IPS-NIHi7 (cell line): ENCODE measurements around the gene CABP4.

ENCODE experiments used
- DNase-seq: peaks from one replicate; pipeline ENCODE4 v3.0.0; 2012; ENCODE audit warnings: mixed read lengths; ENCODE audit errors: extremely low spot score

Gene CABP4

DNA sequence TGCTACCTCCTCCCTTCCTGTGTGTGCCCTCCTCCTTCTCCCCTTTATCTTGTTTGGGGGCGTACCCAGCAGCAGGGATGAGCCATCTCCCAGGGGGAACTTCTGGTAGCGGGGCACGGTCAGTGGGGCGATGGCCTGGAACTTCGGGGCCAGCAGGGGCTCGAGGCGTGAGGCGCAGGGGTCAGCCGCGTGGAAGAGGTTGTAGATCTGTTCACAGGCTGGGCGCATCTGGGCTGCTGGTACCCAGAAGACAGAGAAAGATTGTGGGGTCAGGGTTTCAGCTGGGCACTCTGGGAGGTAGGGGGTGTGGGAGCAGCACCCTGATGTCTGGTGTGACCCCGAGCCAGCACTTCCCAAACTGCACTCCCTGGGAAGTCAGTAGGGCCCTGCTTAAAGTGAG lies 41.0 kb downstream of the CABP4 start:
- no peak for DNase-seq

DNA sequence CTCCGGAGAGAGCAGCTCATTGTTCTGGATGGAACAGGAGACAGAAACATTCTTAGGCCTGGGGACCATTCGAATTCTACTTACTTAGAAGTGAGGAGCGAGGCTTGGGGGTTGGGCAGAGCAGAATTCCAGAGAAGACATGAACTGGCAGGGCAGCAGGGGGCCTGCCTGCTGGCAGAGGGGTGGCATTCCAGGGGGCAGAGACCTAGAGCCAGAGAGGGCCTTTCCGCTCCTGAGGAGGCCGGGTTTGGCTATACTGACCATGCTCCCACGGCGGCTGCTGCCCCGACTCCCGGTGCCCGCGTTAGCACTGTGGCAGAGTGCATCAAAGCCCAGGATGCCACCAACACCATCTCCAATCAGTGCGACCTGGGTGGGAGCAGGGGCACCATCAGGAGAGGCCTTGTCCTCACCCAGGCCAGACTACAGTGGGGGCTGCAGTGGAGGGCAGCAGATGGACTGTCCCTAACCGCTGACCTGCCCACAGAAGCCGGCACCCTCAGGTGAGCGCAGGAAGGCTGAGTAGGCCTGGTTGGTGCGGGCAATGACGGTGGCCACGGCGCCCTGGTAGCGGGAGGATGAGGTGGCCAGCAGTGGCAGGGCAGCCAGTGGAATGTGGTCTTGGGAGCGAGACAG lies 42.6 kb downstream of the CABP4 start:
- no peak for DNase-seq

GRCh38 chr11:67498544-67498972 lies 43.4 kb downstream of the CABP4 start:
- no peak for DNase-seq

DNA sequence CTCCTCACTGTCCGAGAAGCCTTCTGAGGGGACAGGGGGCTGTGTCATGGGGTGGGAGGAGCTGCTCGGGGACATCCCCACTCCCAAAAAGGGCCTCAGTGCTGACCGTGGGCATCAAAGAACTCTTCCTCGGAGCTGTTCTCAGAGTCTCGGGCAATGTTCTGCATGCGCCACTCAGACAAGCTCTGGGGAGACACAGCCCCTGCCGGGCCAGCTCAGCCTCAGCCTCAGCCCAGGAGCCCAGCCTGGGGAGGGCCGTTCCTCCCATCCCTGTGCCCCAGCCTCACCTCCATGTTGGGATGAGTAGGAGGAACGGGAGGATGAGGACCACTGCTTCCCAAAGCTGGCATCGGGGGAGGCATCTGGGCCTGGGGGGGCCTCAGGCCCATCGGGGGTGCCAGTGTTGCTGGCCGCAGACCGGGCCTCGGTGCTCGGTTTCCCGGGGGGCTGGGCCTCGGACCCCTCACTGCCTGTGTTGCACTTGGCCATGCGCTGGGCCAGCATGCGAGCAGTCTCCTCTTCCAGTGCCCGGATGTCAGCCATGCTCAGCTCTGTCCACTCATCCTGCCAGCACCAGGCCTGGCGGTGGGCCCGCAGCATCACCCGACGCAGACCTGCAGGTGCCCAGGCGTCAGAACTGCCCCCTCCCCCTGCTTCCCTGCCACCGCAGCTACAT lies 44.8 kb downstream of the CABP4 start:
- DNase-seq, result no peak

DNA sequence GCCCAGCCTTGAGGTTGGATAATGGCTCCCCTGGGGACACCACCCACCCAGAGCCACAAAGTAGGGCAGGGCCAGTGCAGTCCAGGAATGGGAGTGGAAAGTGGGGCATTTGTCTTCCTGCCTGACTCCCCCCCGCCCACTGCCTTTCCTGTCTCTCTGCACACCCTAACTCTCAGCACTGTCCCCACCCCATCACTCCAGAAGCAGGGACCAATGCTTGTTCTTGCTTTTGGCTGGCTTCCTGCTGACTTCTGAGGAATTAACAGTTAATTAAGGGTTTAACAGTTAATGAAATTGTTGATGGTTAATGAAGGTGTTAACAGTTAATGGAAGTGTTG lies 45.3 kb downstream of the CABP4 start:
- no peak for DNase-seq

- no peak for DNase-seq
Measured at GRCh38 chr11:67500831-67501715, 45.9 kb downstream of the CABP4 start.

GRCh38 chr11:67501854-67502253 lies 46.7 kb downstream of the CABP4 start:
- no peak for DNase-seq

GRCh38 chr11:67502328-67502979 lies 47.3 kb downstream of the CABP4 start:
- DNase-seq, result no peak

GRCh38 chr11:67503119-67504004 lies 48.2 kb downstream of the CABP4 start:
- DNase-seq, result no peak

DNA sequence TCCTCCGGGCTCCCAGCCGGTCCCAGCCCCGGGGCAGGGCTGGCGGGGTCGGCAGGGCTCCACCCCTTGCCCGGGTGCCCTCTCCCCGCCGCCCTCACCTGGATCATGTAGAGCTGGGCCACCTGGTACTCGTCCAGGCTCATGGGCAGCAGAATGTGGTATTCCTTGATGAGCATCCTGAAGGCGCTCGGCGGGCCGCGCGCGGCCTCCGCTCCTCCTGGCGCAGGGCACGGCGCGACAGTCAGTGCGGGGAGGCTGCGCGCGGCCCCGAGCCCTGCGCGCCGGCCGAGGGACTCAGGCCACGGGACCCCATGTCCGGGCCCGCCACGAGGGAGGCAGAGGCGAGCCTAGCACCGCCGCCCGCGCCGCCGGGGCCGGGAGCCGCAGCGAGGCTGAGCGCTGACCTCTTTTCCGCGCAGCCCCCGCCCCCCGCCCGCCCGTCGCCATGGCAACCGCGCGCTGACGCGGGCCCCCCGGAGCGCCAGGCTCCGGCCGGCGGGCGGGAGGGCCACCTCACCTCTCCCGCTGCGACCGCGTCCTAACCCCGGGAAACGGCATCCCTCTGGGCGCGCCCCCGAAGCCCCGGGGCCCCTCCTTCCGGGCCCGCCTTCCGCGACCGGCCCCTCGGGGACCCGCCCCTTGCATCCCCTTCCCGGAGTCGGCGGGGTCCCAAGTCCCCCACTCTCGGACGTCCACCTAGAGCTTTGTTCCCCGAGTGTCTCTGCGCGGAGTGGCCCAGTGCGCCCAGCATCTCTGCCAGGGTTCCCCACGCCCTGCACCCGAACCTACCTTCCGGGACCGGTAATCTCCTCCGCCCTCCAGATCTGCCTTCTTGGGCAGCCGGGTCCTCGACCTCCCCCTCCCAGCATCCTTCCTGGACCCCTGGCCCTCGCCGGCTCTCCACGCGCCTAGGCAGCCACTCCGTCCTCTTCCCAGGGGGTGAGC lies 49.1 kb downstream of the CABP4 start:
- DNase-seq, result peak; percentile 61

GRCh38 chr11:67504950-67505581 lies 49.9 kb downstream of the CABP4 start, which contains the start of gene PITPNM1:
Gene PITPNM1, minus strand, starts transcription at chr11:67505363. Its CDS starts 1,183 bp downstream, at chr11:67504180.
- peak; percentile 89 for DNase-seq

DNA sequence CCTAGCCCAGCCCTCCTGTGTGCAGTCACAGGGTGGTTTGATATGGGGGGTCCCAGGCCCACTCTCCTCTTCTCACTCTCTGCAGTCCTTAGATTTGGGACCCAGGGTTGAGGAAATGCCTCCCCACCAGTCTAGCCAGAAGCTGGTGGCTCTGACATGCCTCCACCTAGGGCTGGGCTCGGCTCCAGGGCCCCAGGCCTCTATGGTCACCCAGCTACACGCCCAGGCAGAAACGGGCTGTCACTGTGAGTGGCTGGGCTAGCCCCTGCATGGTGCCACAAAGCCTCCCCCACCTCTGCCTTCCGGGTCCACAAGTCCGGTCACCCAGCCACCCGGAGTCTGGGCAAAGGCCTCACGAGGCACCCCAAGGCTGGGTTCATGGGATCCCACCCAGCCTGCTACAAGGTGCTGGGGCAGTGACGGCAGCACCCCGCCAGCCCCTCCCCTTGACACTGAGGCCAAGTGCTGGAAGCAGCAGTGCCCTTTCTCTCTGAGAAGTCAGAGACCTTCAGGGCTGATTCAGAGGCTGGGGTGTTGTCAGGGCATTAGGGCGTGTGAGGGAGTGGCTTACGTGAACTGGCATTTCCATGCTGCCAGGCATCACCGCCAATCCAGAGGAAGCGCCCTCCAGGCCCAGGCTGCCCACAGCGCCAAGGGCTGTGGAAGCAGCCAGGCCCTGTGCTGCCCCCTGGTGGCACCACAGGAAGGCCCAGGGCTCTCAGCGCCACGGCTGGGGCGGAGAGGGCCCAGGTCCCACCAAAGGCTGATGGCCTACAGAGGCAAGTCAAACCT lies 50.6 kb downstream of the CABP4 start:
- DNase-seq, result peak; percentile 81

- DNase-seq, result no peak
Measured at GRCh38 chr11:67506426-67507051, 51.4 kb downstream of the CABP4 start.

DNA sequence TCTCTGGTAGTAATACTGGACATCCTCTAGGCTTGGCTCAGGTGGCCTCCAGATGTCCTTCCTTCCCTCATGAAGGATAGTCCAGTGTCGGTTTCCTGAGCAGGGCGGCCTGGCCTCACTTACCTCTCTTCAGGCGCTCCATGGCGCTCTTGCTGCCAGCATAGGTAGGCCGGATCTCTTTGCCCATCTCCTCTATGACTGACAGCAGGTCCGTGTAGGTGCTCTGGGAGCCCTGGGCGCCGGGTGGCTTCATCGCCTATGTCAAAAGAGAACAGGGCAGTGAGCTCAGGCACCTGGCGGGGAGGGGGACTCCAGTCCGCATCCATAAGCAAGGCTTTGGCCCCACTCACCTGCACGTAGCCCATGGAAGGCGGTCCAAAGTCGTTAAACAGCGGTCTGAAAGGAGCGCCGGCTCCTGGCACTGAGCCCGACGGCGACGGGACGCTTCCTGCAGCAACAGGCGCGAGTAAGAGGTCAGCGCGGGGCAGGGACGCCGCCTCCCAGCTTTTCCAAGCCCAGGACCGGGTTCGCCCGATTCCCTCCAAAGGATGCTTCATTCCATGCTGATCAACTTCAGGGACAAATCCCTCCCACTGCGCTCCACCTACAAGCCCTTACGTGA lies 52.2 kb downstream of the CABP4 start:
- peak; percentile 43 for DNase-seq

GRCh38 chr11:67507864-67508485 lies 52.8 kb downstream of the CABP4 start, which contains the start of gene CDK2AP2:
Gene CDK2AP2, minus strand, starts transcription at chr11:67508162. Its CDS starts 80 bp downstream, at chr11:67508082.
- DNase-seq, result peak; percentile 99

GRCh38 chr11:67508486-67509121 lies 53.5 kb downstream of the CABP4 start:
- DNase-seq, result peak; percentile 100

GRCh38 chr11:67510023-67510345 lies 54.8 kb downstream of the CABP4 start:
- DNase-seq, result no peak
